Testis (tissue), 2 donors: ENCODE results near the gene NDUFA7.

Source experiments
- POLR2A ChIP-seq: fragments of 450-650 bp; IDR thresholded peaks from one replicate; pipeline ENCODE4 v1.6.1; 2017; ENCODE audit warnings: antibody characterized with exemption, mild to moderate bottlenecking, moderate library complexity
- TF ChIP-seq, protein P1 (sequence below), 3 experiments: fragments of 450-650 bp in 2 of 3; fragments of 200-600 bp in 1 of 3; sonication (generic) in 1 of 3; IDR thresholded peaks; one replicate each; pipeline ENCODE4 v1.5.1; 2016 to 2019; ENCODE audit warnings: antibody characterized with exemption in 3 of 3, mild to moderate bottlenecking in 2 of 3, moderate library complexity in 1 of 3

DNA sequence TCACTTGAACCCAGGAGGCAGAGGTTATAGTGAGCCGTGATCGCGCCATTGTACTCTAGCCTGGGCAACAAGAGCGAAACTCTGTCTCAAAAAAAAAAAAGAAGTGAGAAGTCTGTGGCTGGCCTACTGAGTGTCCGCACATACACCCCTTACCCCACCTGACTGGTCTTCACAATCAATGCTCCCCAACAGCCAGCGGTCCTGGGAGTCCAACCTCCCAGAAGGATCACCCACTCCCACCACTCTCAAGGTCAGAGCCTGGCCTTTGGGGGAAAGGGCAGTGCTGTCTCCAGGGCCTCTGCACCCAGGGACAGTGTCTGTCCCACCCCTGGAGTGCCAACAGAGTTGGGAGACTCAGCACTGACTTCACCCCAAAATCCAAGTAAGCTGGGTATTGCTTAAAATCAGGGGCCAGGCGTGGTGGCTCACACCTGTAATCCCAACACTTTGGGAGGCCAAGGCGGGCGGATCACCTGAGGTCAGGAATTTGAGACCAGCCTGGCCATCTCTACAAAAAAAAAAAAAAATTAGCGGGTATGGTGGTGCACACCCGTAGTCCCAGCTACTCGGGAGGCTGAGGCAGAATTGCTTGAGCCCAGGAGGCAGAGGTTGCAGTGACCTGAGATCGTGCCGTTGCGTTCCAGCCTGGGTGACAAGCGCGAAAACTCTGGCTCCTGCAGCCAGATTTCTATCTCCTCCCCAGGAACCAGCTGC lies 10.7 kb downstream of the NDUFA7 start:
- no peak for TF ChIP-seq POLR2A
- TF ChIP-seq, protein P1, sequence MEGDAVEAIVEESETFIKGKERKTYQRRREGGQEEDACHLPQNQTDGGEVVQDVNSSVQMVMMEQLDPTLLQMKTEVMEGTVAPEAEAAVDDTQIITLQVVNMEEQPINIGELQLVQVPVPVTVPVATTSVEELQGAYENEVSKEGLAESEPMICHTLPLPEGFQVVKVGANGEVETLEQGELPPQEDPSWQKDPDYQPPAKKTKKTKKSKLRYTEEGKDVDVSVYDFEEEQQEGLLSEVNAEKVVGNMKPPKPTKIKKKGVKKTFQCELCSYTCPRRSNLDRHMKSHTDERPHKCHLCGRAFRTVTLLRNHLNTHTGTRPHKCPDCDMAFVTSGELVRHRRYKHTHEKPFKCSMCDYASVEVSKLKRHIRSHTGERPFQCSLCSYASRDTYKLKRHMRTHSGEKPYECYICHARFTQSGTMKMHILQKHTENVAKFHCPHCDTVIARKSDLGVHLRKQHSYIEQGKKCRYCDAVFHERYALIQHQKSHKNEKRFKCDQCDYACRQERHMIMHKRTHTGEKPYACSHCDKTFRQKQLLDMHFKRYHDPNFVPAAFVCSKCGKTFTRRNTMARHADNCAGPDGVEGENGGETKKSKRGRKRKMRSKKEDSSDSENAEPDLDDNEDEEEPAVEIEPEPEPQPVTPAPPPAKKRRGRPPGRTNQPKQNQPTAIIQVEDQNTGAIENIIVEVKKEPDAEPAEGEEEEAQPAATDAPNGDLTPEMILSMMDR (IDR thresholded peaks at IDR 0.05) = no peak
